GM19463 (cell line): ENCODE measurements around the gene PRIM1.
"Not testable (repeated sequence)": the region's sequence is repeated elsewhere in the genome, so short reads cannot be mapped to it uniquely, and the experiment has no call there.

ENCODE experiments used
- ATAC-seq: cut with Tn5 transposase; IDR thresholded peaks from one replicate; pipeline ENCODE4 v1.9.1; 2021; ENCODE audit warnings: mild to moderate bottlenecking, moderate library complexity; ENCODE audit not compliant: unreplicated experiment

PRIM1 gene

DNA sequence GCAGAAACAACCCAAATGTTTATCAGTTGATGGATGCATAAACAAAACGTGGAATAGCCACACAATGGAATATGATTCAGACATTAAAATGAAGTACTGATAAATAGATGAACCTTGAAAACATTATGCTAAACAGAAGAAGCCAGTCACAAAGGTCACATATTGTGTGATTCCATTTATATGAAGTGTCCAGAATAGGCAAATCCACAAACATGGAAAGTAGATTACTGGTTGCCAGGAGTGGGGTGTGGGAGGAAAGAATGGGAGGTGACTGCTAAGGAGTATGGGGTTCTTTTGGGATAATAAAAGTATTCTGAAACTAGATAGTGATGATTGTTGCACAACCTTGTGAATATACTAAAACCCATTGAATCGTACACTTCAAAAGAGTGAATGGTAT is 9.7 kb upstream of the PRIM1 start:
- no peak for ATAC-seq

GRCh38 chr12:56760460-56760859 is 8.3 kb upstream of the PRIM1 start:
- no peak for ATAC-seq

- no peak for ATAC-seq
Observed at GRCh38 chr12:56759263-56759908, 7.3 kb upstream of the PRIM1 start.

DNA sequence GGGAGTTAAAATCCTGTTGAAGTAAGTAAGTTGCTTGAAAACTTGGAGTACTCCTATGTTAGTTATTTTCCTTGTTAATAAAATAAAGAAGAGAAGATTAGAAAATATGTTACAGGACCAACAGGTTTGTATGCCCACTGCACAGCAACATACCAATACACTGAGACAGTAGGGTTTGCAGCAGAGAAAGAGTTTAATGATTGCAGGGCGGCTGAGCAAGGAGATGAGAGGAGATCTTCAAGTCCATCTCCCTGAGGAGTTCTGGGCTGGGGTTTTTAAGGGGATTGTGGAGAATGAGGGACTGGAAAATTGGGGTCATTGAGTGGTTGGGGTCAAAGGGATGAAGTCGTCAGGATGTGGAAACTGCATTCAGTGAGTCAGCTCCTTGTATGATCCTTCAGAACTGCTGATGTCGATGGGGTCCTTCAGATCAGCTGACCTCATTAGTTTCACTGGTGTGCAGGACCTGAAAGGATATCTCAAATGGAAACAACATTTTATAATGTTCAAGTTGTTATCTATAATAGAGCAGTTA is 6.7 kb upstream of the PRIM1 start:
- no peak for ATAC-seq

DNA sequence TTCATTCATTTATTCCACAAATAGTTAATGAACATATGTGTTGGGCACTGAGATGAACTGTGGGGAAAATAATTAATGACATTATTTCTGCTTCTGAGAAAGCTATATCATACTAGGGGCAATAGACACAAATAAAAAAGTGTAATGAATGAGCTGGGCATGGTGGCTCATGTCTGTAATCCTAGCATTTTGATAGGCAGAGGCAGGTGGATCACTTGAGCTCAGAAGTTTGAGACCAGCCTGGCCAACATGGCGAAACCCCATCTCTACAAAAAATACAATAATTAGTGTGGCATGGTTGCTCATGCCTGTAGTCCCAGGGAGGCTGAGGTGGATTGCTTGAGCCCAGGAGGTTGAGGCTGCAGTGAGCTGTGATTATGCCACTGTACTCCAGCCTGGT is 5.8 kb upstream of the PRIM1 start:
- not testable (repeated sequence) for ATAC-seq

- ATAC-seq, result no peak
Observed at GRCh38 chr12:56753566-56753965, 1.4 kb upstream of the PRIM1 start.

- ATAC-seq, result not testable (repeated sequence)
Observed at GRCh38 chr12:56750596-56750995, 1.5 kb downstream of the PRIM1 start.

GRCh38 chr12:56749853-56750252 is 2.3 kb downstream of the PRIM1 start:
- no peak for ATAC-seq

- ATAC-seq, result no peak
Observed at GRCh38 chr12:56749359-56749758, 2.8 kb downstream of the PRIM1 start.

DNA sequence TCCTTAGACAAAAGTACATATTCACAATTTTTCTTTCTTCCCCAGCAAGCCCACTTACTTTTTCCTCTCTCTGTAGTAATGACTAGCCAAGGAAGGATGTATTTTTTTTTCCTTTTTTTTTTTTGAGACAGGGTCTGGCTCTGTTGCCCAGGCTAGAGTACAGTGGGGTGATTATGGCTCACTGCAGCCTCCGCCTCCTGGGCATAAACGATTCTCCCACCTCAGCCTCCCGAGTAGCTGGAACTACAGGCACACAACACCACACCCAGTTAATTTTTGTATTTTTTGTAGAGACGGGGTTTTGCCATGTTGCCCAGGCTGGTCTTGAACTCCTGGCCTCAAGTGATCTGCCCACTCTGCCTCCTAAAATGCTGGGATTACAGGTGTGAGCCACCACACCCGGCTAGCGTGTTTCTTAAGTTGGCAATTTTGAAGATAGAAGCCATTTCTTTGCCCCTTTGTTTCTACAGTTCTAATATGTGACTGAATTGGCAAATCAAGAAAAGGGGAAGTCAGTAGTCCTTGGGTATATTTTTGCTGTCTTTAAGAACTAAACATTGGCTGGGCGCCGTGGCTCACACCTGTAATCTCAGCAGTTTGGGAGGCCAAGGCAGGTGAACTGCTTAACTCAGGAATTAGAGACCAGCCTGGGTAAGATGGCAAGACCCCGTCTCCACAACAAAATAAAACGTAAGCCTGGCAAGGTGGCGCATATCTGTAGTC is 23.8 kb downstream of the PRIM1 start:
- no peak for ATAC-seq

GRCh38 chr12:56726196-56726675 is 25.9 kb downstream of the PRIM1 start:
- not testable (repeated sequence) for ATAC-seq

GRCh38 chr12:56725723-56726102 is 26.4 kb downstream of the PRIM1 start:
- no peak for ATAC-seq

- ATAC-seq, result peak; percentile 97
Observed at GRCh38 chr12:56724972-56725722, 27.0 kb downstream of the PRIM1 start, which contains the start of gene NACA. TSS of gene NACA (minus strand) at chr12:56725299. CDS start at chr12:56724521, 778 bp downstream.

DNA sequence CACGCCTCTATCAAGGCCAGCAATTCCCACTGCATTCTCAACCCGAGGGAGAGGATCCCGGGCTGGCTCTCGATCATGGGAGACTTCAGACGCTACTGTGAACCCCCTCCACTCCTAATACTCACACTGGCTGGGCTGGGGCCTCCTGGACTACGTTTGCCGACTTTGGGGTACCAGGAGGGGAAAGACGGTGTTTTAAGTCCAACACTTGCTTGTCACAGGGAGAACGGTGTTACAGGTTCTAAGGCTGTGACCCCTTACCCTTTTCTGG is 27.5 kb downstream of the PRIM1 start:
- ATAC-seq, result no peak

DNA sequence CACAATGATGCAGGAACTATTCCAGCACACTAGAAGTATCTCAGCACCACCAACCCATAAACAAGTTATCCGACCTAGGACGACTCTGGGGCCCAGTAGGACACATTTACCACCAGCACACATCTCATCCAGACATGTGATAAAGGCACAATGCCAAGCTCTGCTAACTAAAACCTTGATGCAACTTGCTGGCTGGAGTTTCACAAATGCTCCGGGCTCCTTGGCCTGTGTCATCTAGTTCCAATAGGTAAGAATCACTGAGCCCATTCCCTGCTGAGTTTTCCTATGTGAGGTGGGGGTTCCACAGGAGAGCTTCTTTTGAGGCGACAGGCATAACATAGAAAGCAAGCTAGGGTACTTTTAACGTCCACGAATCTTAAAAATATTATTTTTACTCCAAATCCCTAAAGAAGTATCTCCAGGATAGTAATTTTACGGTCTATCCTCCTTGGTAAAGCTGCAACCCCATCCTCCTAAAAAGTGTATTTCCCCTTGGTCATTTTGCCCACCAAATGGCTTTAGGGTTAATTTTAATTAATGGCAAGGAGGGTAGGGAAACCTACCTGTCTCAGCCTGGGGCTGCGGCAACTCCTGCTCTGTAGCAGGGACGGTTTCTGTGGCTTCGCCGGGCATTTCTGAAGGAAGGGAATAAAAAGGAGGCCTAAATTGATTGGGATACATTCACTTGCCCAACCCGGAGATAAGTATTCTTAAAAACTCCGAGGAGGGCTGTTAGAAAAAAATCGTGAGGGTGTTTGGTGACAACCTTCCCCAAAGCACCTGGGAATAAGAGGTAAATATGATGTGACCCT is 28.0 kb downstream of the PRIM1 start:
- ATAC-seq, result no peak

- ATAC-seq, result no peak
Observed at GRCh38 chr12:56723352-56723751, 28.8 kb downstream of the PRIM1 start.

GRCh38 chr12:56722832-56723231 is 29.3 kb downstream of the PRIM1 start:
- no peak for ATAC-seq

DNA sequence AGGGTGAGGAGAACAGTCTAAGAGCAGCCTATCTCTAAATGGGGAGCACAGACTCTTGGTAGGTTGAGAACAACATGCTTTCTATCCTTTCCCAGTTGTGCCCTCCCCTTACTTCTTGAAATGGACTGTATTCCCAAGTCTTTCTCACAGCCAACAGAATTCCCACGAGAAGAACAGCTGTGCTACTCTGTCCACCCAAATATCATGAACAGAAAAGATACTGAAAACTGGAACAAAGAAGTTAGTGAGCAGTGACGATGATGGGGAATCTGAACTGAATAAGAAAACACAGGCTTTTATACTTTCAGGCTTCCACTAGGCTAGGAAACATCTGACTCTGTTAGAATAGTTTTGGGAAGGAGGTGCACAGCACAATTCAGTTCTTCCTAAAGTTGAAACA is 30.4 kb downstream of the PRIM1 start:
- ATAC-seq, result no peak

GRCh38 chr12:56721216-56721615 is 30.9 kb downstream of the PRIM1 start:
- no peak for ATAC-seq

GRCh38 chr12:56720731-56721151 is 31.4 kb downstream of the PRIM1 start:
- no peak for ATAC-seq

GRCh38 chr12:56719056-56719455 is 33.1 kb downstream of the PRIM1 start:
- no peak for ATAC-seq
